CD14-positive monocyte (primary cell): Measurements from ENCODE around the gene KCNJ13. TPM values are rescaled to one million over a fixed set of nuclear protein-coding genes. Genes with fewer than 3 reads are reported as not detected.

Experiments used
- DNase-seq, 3 donors: peaks; one replicate each; pipeline ENCODE4 v3.0.0-alpha.2; 2011 to 2022
- H2AFZ ChIP-seq: 2 replicates; pipeline ENCODE4 v1.6.0; 2012; ENCODE audit warnings: mild to moderate bottlenecking, low read depth, low read length, inconsistent platforms; ENCODE audit not compliant: insufficient read depth, poor library complexity, severe bottlenecking
- H3K27ac ChIP-seq, 2 donors: 1 replicate in 1 of 2; 2 replicates in 1 of 2; pipeline ENCODE4 v1.5.1; 2012 to 2013; ENCODE audit warnings: low read length in 2 of 2, control low read depth in 1 of 2, inconsistent platforms in 1 of 2, low read depth in 1 of 2, mild to moderate bottlenecking in 1 of 2
- H3K27me3 ChIP-seq, 2 donors: one replicate each; pipeline versions ENCODE4 v1.6.0 to v1.6.1; 2011 to 2013; ENCODE audit warnings: low read length in 2 of 2; ENCODE audit not compliant: control insufficient read depth in 2 of 2, insufficient read depth in 2 of 2
- H3K36me3 ChIP-seq, 2 donors: replicated peaks in 1 of 2; 1 replicate in 1 of 2; 2 replicates in 1 of 2; pipeline versions ENCODE4 v1.5.1 to v1.6.1; 2012 to 2013; ENCODE audit warnings: low read length in 2 of 2, control low read depth in 1 of 2, inconsistent platforms in 1 of 2, mild to moderate bottlenecking in 1 of 2; ENCODE audit not compliant: insufficient read depth in 2 of 2, control insufficient read depth in 1 of 2
- H3K4me1 ChIP-seq, 2 donors: 1 replicate in 1 of 2; 2 replicates in 1 of 2; pipeline versions ENCODE4 v1.5.1 to v1.6.1; 2012 to 2013; ENCODE audit warnings: low read length in 2 of 2, control low read depth in 1 of 2, inconsistent platforms in 1 of 2, mild to moderate bottlenecking in 1 of 2, moderate library complexity in 1 of 2; ENCODE audit not compliant: insufficient read depth in 2 of 2, control insufficient read depth in 1 of 2
- H3K4me2 ChIP-seq: replicated peaks from 2 replicates; pipeline ENCODE3; 2012; ENCODE audit warnings: low read length, moderate library complexity, mild to moderate bottlenecking; ENCODE audit not compliant: poor library complexity, severe bottlenecking; ENCODE audit errors: extremely low read depth
- H3K4me3 ChIP-seq, 3 experiments: fragments of 200-600 bp in 1 of 3; sonication (generic) in 1 of 3; replicated peaks in 1 of 3; 1 replicate in 2 of 3; 2 replicates in 1 of 3; pipeline ENCODE4 v1.5.1; 2011 to 2013; ENCODE audit warnings: low read length in 3 of 3, mild to moderate bottlenecking in 3 of 3, control low read depth in 2 of 3, low read depth in 2 of 3, inconsistent platforms in 1 of 3, moderate library complexity in 1 of 3
- H3K79me2 ChIP-seq: 2 replicates; pipeline ENCODE4 v1.6.0; 2012; ENCODE audit warnings: mild to moderate bottlenecking, control low read depth, inconsistent platforms, low read length, moderate library complexity; ENCODE audit not compliant: insufficient read depth
- H3K9ac ChIP-seq: 2 replicates; pipeline ENCODE4 v1.6.0; 2017; ENCODE audit warnings: low read length, mild to moderate bottlenecking; ENCODE audit not compliant: insufficient read depth, poor library complexity, severe bottlenecking
- H3K9me3 ChIP-seq, 2 donors: replicated peaks in 1 of 2; 1 replicate in 1 of 2; 2 replicates in 1 of 2; pipeline versions ENCODE4 v1.5.1 to v1.6.1; 2012 to 2013; ENCODE audit warnings: low read length in 2 of 2, control low read depth in 1 of 2; ENCODE audit not compliant: control insufficient read depth in 1 of 2, insufficient read depth in 1 of 2
- H4K20me1 ChIP-seq: 2 replicates; pipeline ENCODE4 v1.6.0; 2012; ENCODE audit warnings: mild to moderate bottlenecking, low read length, control low read depth, moderate library complexity; ENCODE audit not compliant: insufficient read depth
- H3K27ac Mint-ChIP-seq, 7 donors: one replicate each; pipeline ENCODE4 v1.8.0; 2020; ENCODE audit warnings: mild to moderate bottlenecking in 7 of 7, mixed read lengths in 7 of 7, moderate library complexity in 6 of 7, inconsistent platforms in 2 of 7
- H3K27me3 Mint-ChIP-seq, 3 donors: one replicate each; pipeline ENCODE4 v1.8.0; 2021 to 2022; ENCODE audit warnings: low read depth in 3 of 3, mild to moderate bottlenecking in 3 of 3, mixed read lengths in 3 of 3, moderate library complexity in 3 of 3, inconsistent platforms in 1 of 3
- H3K36me3 Mint-ChIP-seq, 2 donors: one replicate each; pipeline ENCODE4 v1.8.0; 2020; ENCODE audit warnings: mixed read lengths in 2 of 2, inconsistent platforms in 1 of 2, mild to moderate bottlenecking in 1 of 2
- H3K4me1 Mint-ChIP-seq: one replicate; pipeline ENCODE4 v1.8.0; 2020; ENCODE audit warnings: mild to moderate bottlenecking, mixed read lengths
- H3K4me3 Mint-ChIP-seq, 2 donors: one replicate each; pipeline ENCODE4 v1.8.0; 2020; ENCODE audit warnings: mild to moderate bottlenecking in 2 of 2, mixed read lengths in 2 of 2, moderate library complexity in 1 of 2
- H3K9me3 Mint-ChIP-seq, 7 donors: one replicate each; pipeline ENCODE4 v1.8.0; 2020 to 2022; ENCODE audit warnings: mixed read lengths in 7 of 7, mild to moderate bottlenecking in 6 of 7, moderate library complexity in 6 of 7, inconsistent platforms in 2 of 7
- WGBS: methylation state at CpG from one replicate; pipeline ENCODE4 v1.1.5; 2013; ENCODE audit warnings: missing lambda C conversion rate; ENCODE audit not compliant: insufficient coverage; 5-methylcytosine and 5-hydroxymethylcytosine counted together
- intact Hi-C, 2 donors: fragments of 100-400 bp; cut with micrococcal nuclease; formaldehyde crosslinking; loops; one replicate each; pipeline versions ENCODE4 v1.15.0 to v1.15.1; 2023
- polyA plus RNA-seq, 3 donors: library from polyadenylated mRNA; depleted of rRNA in 1 of 3; unstranded in 2 of 3; stranded (reverse) in 1 of 3; fragments of 300-500 nt in 2 of 3; fragments of >200 nt in 1 of 3; fragmentation: Illumina TruSeq in 2 of 3; gene quantifications; 1 replicate in 2 of 3; 2 replicates in 1 of 3; pipeline ENCODE4 v1.2.3, GENCODE V29; 2012 to 2021
- TF ChIP-seq, protein P1 (sequence below): fragments of 200-600 bp; IDR thresholded peaks from one replicate; pipeline ENCODE4 v1.8.0; 2022; ENCODE audit warnings: antibody characterized with exemption, mild to moderate bottlenecking

Gene KCNJ13
- polyA plus RNA-seq, 3 donors: not detected

DNA sequence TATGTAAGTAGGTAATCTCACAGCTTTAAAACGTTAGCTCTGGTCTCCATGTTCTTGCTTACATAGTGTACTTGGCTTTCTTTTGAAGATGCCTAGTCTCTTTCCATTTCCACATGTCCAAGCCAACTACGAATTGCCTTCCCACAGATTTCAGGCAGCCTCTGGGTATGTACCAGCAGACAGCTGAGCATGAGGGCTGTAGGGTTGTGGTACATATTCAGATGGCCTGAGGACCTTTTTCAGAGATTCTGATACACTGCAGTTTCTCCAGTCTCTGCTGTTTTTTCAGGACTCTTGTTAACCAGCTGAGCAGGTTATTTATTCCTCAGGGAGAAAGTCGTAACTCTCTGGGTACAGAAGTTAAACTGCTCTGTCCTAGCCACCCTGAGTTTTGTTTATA lies 3.1 kb upstream of the KCNJ13 start:
- Mint-ChIP-seq H3K27me3 (no peaks in the 10 kb centered on the region), H3K27ac (no peak overlapping the region), H3K4me1 (no peaks in the 10 kb centered on the region), H3K4me3 (no peak overlapping the region), H3K9me3 (no peaks in the 10 kb centered on the region), H3K36me3 (peaks cover 37 to 45% of the 10 kb centered on the region in 2 donors)
- Histone ChIP-seq H3K4me1 (no peaks in the 10 kb centered on the region), H4K20me1 (no peaks in the 10 kb centered on the region), H3K27me3 (no peaks in the 10 kb centered on the region), H3K9ac (no peak overlapping the region), H3K9me3 (no peaks in the 10 kb centered on the region), H3K4me2 (no peak overlapping the region), H3K27ac (no peak overlapping the region), H2AFZ (no peak overlapping the region), H3K36me3 (peaks cover 25 to 61% of the 10 kb centered on the region in 2 donors), H3K79me2 (no peaks in the 10 kb centered on the region), H3K4me3 (no peak overlapping the region)
- intact Hi-C loops: no loop called here
- no peak for DNase-seq
- TF ChIP-seq, protein P1, sequence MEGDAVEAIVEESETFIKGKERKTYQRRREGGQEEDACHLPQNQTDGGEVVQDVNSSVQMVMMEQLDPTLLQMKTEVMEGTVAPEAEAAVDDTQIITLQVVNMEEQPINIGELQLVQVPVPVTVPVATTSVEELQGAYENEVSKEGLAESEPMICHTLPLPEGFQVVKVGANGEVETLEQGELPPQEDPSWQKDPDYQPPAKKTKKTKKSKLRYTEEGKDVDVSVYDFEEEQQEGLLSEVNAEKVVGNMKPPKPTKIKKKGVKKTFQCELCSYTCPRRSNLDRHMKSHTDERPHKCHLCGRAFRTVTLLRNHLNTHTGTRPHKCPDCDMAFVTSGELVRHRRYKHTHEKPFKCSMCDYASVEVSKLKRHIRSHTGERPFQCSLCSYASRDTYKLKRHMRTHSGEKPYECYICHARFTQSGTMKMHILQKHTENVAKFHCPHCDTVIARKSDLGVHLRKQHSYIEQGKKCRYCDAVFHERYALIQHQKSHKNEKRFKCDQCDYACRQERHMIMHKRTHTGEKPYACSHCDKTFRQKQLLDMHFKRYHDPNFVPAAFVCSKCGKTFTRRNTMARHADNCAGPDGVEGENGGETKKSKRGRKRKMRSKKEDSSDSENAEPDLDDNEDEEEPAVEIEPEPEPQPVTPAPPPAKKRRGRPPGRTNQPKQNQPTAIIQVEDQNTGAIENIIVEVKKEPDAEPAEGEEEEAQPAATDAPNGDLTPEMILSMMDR: no peak
- 100% methylated on average over 1 of the region's 3 CpGs for WGBS

DNA sequence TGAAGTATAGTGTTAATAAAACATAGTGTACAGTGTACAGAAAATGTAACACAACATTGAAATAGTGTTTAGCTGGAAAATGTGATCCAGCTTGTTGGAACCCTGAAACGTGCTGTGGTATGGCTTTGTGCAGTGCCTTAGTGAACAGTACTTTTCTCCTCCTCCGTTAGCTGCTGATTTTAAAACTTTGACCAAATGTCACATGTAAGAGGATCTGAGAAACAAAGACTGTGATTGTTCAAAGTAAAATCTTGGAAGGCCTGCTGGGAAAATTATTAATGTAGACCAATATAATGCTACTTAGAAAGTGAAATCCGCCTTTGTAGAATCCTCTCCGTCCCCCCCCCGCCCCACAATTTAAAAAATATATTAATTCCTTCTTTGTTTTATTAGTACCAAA lies 911 bp upstream of the KCNJ13 start:
- no peak overlapping the region for H3K4me3 ChIP-seq
- no peak for DNase-seq
- intact Hi-C loops: no loop called here
- 100% methylated on average over 1 of the region's 5 CpGs for WGBS
- TF ChIP-seq, protein P1: no peak
- H3K9ac ChIP-seq: no peak overlapping the region
- no peak overlapping the region for H2AFZ ChIP-seq
- no peaks in the 10 kb centered on the region for H4K20me1 ChIP-seq
- no peaks in the 10 kb centered on the region for H3K27me3 Mint-ChIP-seq
- no peaks in the 10 kb centered on the region for H3K79me2 ChIP-seq
- H3K36me3 Mint-ChIP-seq: peaks cover 44 to 46% of the 10 kb centered on the region in 2 donors
- H3K4me1 ChIP-seq: no peaks in the 10 kb centered on the region
- no peaks in the 10 kb centered on the region for H3K27me3 ChIP-seq
- H3K27ac Mint-ChIP-seq: no peak overlapping the region
- no peak overlapping the region for H3K27ac ChIP-seq
- H3K9me3 ChIP-seq: no peaks in the 10 kb centered on the region
- no peaks in the 10 kb centered on the region for H3K9me3 Mint-ChIP-seq
- H3K4me3 Mint-ChIP-seq: no peak overlapping the region
- no peak overlapping the region for H3K4me2 ChIP-seq
- no peaks in the 10 kb centered on the region for H3K4me1 Mint-ChIP-seq
- H3K36me3 ChIP-seq: peaks cover 43 to 81% of the 10 kb centered on the region in 2 donors
